ENCODE measurements around the gene CCDC77.

Gene CCDC77

DNA sequence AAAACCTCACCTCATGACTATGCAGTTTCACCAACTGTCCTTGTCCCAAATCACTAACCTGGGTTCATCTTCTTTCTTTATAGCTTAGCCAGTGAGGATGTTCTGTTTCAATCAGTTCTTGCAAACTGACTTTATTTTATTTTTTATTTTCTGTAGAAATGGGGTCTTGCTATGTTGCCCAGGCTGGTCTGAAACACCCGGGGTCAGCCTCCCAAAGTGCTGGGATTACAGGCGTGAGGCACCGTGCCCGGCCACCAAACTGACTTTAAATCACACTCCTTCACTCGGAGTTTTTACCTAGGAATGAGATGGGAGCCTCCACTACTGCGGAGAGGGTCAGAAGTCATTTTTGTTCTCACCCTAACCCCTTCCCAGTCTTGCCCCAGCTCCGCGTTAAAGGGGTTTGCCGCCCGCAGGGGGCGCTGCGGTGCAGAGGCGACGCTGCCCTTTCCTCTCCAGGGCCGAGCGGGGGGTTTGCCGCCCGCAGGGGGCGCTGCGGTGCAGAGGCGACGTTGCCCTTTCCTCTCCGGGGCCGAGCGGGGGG is 51.3 kb downstream of the CCDC77 start:
- no peak for DNase-seq (ENCODE audit: low spot score)

DNA sequence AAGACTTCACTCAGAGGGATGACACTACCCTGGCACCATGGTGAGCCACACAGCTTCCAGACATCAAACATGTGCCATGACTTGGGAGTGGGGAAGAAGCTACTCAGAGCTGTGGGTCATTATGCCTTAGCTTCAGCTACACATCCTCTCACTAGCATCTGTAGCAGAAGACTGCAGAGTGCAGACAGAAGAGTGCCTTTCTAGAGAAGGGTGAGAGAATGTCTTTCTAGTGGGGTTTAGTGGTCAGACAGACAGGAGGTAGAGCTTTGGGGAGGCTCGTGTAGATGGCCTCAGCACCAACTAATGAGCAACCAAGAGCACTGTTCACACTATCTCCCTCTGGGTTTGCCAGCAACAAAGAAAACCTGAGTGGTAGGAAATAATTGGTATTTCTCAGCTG is 53.4 kb downstream of the CCDC77 start:
- DNase-seq (ENCODE audit: low spot score): no peak

DNA sequence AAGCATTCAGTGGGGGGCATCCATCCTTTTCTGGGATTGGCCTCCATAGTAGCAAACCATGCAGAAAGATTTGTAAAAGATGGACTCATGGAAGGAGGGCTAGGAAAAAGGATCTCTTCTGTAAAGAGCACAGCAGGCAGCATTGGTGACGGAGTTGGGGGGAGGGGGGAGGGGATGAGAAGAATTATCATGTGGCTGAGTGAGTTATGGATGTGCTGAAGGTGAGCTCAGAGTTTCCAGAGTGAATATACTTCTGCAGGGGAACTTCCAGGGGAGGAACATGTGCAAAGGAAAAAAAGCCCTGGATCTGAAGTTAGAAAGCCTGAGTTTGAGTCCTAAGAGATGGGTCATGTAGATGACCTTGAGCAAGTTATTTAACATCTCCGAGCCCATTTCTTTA is 54.4 kb downstream of the CCDC77 start:
- no peak for DNase-seq (ENCODE audit: low spot score)

DNA sequence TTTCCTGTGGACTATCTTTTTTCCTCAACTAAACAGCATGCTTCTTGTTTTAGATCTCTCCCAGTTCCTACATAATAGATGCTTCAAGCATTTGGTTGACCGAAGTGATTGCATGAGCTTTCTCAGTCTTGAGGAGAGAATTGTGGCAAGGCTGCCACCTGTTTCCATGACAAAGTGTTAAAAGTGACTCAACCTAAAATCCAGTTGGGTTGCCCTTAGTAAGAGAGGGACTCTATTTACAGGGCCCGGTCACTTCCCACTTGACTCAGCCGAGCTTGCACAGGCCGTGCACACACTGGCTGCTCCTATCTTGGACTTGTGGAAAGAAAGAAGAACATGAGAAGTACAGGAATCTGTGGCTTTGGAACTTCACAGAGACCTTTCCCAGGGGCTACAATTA is 56.2 kb downstream of the CCDC77 start:
- DNase-seq (ENCODE audit: low spot score): no peak

DNA sequence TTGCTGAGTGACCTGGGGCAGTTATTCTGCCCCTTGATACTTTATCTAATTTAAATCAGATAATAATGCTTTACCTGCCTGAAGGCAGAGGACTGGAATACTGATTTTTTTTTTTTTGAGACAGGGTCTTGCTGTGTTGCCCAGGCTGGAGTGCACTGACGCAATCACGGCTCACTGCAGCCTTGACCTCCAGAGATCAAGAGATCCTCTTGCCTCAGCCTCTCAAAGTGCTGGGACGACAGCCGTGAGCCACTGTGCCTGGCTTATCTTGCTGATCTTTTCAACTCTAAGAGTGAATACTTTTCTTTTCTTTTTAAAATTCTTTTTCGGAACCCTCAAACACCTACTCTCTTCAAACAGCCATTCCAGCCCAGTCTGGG is 57.6 kb downstream of the CCDC77 start:
- DNase-seq (ENCODE audit: low spot score): no peak

DNA sequence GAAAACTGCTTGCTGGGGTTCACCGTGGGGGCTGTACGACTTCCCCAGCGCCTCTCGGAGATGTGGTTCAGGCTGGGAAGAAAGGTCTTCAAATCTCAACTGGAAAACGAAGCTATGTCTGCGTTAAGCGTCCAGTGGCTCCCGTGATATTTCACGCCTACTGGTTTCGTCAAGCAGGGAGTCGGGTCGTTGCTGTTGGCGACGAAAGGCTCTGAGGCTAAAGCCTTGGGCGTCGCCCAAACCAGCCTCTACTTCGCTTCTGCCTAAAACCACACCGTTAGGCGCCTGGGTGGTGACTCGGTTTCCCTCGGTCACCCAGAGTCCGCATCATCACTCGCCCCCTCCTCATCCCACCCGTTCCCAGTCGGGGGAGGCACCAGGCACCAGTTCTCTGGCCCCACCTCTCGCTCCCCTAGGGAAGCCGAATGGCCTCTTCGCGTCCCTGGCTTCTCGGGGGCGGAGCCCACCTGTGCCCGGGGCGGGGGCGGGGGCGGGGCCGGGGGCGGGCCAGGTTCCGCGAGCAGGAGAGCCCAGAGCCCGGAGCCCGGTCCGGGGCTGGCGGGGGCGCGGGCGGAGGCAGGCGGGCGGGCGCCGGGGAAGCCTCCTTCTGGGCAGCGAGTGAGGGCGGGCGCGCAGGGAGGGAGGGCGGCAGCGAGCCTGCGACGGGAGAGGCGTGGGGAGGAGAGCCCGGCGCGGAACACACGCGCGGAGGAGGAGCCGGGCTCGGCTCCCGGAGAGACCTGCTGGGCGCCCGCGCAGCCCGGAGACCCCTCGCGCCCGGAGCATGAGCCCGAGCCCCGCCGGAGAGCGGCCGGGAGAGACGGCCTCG is 58.2 kb downstream of the CCDC77 start, which contains the start of gene B4GALNT3:
Gene B4GALNT3, plus strand, starts transcription at position 510 of the 829 bp plus-strand sequence. CDS start 438 bp downstream, outside the sequence.
- peak; percentile 88 for DNase-seq (ENCODE audit: low spot score)

DNA sequence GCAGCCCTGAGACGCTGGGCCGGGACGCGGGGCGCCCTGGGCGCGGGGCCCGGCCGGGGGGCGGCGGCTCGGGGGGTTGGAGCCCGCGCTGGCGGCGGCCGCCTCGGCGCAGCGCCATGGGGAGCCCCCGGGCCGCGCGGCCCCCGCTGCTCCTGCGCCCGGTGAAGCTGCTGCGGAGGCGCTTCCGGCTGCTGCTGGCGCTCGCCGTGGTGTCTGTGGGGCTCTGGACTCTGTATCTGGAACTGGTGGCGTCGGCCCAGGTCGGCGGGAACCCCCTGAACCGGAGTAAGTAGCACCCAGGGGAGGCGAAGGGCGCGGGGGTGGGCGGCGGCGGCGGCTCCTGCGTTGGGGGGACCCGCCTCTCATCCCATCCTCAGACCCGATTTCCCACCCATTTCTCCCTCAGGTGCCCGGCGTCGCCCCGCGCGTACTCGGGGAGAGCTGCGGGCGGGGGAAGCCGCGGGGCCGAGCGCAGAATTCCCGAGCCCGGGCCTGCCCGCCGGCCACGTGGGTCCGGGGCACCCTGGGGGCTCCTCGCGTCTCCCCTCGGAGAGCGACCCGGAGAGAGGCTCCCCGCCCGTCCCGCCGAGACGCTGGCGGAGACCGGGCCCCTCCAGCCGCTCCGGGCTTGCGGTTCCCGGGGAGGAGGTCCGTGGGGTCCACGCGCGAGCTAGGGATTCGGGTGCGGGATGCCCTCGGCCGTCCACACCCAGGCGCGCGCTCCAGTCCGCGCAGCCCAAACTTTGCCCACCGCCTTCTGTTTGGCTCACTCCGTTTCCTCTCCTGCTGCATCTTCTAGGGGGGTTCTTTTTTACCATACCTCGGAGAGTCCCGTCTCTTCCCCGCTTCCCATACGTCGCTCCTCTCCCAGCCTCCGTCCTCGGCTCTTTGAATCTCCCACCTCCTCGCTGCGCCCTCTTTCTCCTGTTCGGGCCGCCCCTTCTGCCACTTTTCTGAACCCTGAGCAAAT is 59.1 kb downstream of the CCDC77 start:
- peak; percentile 37 for DNase-seq (ENCODE audit: low spot score)

DNA sequence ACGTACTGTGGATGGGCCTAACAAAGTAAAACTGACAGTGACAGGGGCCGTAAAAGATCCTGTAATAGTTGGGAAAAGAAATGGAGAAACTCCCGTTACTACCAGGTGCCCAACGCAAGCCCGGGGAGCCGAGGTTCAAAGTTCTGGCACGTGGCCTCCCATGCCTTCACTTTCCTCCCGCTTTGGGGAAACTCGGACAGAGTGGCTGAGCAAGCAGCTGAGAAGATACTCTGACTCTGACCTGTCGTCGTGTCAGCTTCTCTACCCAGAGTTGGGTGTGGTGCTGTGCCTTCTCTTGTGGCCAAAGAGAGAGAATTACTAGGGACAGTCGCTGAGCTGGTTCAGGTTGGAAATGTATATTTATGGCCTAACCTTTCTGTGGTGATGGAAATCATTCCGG is 60.0 kb downstream of the CCDC77 start:
- no peak for DNase-seq (ENCODE audit: low spot score)

DNA sequence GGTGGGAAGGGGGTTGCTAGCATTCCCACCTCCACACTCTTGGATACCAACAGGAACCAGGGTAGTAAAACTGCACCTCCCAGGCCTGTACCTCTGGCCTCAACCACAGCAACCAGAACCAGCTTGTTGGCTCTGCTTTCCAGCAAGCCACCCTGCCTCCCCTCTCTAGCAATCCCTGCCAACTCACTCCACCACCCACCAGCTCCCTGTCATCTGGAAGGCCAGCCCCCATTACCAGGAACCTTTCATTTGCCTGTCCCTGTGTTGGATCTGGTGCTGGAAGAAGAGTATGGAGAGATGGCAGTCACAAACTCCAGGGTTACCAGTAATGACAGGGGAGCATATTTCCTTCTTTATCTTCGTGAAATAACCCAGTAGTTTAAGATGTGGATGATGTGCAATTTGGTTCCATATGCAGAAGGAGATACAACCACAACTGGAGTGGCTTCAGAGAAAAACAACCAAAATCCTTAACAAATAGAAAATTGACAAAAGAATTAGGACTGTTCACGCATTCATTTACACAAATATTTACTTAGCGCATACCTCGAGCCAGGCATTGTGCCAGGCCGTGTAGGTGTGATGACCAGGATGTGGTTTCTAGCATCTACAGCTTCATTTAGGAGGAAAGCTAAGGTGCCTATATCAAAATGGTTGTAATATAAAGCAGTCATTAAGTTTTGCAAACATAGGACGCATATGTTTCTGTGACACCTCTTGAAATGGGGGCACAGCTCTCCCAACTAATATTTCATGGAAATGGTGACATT is 61.7 kb downstream of the CCDC77 start:
- no peak for DNase-seq (ENCODE audit: low spot score)

DNA sequence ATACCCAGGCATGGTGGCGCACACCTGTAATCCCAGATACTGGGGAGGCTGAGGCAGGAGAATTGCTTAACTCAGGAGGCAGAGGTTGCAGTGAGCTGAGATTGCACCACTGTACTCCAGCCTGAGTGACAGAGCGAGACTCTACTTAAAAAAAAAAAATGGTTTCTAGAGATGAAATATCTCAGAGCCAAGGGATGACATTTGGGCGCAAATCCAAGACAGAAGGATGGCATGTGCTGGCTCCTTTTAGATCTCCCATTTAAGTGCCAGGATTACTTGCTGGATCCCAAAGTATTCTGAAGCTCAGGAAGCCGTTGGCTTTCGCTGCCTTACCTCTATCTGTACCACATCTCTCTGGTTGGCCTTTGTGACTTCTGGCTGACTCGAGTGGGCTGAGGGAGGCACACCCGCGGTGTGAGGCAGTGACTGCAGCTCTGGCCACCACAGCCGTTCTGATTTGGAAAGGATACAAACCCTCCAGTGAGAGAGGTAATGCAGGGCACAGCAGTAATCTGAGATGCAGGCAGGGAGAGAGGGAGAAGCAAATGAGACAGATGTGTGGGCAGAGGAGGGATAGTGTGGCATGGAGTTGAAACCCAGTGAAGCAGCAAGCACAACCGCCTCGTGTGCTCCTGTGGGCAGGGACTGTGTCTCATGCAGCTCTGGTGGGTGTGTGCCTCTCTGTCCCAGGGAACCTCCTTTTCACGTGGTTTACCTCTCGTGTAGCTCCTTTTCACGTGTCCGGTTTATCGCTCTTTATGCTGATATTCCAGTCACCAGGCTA is 63.2 kb downstream of the CCDC77 start:
- no peak for DNase-seq (ENCODE audit: low spot score)

DNA sequence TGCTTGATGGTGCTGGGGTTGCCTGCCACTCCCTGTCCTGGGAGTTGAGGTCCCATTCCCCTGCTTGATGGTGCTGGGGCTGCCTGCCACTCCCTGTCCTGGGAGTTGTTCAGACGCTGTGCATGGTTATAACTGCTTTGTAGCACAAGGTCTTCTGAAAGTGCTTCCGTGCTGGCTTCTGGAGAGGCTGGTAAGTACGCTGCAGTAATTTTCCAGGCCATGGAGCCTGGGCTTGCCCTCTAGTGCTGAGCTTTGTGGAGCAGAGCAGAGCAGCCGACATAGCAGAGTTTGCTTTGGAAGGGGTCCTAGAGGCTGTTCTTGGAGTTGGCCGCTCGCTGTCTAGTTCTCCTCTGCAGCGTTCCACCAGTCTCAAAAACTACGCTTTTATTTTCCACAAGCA is 64.6 kb downstream of the CCDC77 start:
- no peak for DNase-seq (ENCODE audit: low spot score)

DNA sequence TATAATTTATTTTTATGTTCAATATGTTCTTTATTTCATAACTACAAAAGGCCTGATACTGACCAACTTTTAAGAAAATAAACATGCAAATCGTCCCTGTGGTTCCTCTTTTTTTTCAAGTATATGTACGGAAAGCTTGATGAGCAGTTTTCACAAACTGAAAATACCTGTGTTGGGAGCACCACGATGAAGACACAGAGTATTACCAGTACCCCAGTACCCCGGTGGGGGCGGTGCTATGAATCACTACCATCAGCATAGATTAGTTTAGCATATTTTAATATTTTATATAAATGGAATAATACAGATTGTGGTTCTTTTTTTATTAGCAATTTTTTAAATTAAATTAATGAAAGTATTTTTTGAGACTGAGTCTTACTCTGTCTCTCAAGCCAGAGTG is 65.3 kb downstream of the CCDC77 start:
- no peak for DNase-seq (ENCODE audit: low spot score)

DNA sequence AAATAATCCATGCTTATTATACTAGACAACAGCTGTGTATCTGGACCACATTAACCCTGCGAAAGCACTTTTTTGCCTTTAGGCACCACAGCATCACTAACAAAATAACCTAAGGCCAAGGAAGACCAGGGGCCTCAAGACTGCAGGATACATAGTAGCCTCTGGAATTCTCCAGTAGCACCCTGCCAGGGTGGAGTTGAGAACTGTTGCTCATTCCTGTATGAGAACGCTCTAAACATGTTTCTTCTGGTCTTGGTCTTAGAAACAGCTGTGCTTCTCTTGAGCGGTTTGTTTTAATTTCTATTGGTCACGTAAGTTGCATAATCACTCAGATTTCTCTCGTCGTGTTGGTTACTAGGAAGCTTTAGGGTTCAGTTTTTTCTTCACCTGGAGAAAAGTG is 66.1 kb downstream of the CCDC77 start:
- no peak for DNase-seq (ENCODE audit: low spot score)

DNA sequence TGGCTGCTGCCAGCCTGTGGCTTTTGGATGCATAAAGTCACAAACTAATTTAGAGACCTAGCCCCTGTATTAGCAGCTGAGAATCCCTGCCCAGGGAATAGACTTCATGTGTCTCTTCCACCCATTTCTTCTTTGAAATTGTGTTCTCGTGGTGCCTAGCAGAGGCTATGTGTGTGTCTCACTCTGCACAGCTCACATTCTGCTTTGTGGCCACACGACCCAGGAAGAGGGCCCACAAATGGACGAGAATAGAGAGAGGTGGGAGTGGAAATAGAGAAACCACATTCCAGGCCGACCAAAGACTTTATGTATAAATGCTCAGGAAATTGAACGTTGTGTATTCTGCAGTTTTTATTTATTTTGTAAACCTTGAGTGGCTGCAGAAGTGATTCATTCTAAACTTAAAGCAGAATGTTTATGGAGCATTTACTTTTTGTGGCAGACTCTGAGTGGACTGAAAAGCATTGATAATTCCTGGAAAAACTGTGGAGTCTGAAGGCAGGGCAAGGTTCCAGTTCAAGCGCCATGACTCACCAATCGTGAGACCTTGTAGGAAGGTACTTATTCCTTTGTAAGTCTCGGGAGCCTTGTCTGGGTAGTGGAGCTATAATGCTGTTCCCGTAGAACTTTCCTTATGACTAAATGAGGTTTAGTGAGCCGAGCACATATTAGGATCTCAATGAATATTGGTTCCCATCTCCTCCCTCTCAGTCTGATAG is 67.4 kb downstream of the CCDC77 start:
- no peak for DNase-seq (ENCODE audit: low spot score)

DNA sequence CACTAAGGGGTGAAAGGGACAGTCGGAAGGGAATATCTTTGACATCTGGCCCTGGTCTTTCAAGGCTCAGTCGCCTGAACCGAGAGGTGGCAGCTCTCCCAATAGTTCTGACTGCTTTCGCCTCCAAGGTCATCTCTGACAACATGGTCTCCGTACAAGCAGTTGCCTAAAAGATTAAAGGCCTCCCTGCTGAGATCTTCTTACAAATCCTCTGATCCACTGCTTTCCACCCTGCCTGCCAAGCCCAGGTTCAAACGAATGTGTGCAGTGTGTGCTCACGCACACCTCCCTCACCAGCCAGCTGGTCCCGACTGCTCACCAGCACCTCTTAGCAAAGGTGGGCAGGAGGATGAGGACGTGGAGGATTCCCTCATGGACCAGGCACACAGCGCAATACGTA is 68.7 kb downstream of the CCDC77 start:
- no peak for DNase-seq (ENCODE audit: low spot score)

DNA sequence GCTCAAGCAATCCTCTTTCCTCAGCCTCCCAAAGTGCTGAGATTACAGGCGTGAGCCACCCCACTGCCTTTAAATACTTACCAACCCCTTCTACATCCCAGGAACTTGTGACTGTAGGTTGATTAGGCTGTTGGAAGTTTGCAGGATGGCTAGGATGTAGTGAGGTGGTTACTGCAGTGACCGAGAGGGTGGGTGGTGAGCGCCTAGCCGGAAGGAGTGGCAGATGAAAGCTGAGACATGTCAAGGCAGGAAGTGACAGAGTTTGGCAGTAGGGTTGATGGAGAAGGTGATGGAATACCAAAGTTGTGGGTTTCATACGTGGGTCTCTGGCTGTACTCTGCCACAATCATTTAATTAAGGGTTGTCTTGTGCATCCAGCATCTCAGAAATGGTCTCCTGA is 71.8 kb downstream of the CCDC77 start:
- DNase-seq (ENCODE audit: low spot score): no peak

DNA sequence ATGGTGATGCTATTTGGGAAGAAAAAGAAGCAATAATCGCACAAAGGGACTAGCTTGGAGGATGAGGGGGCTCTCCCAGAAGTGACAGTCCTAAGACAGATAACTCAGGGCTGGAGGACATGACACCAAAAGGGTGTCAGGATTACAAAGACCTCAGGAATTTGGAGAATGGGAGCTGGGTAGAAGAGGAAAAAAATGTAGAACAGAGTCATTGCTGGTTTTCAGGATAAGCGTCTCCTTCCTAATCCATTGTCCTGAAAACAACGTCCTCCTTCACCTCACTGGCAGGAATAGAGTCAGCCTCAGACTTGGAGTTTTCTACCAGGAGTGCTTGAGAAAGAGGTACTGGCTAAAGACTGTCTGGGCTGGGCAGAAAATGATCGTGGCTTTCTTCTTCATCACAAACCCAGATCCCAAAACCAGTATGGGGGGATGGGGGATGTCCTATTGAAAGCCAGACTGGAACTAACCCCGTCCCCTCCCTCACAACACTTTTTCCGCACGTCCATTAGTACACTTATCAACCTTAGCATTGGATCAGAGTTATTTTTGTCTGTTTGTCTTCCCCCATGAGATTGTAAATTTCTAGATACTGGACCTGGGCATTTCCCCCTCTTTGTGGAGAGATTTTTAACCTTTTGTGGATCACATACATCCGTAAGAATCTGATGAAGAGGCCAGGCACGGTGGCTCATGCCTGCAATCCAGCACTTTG is 72.6 kb downstream of the CCDC77 start:
- no peak for DNase-seq (ENCODE audit: low spot score)

DNA sequence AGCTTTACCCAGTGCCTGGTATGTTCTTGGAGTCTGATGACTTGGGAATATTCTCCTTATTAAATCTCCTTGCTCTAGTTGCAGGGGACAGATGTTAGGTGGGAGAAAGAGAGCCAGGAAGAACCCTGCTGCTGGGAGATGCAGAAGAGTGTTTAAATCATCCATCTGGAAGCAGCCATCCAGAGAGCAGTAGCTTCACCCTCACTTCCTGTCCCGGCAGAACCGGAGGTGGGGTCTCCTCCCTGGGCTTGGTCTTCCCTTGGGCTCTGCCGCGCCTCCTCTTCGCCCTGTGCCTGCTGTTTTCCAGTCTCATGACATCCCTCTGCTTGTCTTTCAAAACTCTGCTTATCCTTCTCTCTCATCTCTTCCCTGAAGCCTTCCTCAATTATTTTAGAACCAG is 73.8 kb downstream of the CCDC77 start:
- DNase-seq (ENCODE audit: low spot score): no peak

DNA sequence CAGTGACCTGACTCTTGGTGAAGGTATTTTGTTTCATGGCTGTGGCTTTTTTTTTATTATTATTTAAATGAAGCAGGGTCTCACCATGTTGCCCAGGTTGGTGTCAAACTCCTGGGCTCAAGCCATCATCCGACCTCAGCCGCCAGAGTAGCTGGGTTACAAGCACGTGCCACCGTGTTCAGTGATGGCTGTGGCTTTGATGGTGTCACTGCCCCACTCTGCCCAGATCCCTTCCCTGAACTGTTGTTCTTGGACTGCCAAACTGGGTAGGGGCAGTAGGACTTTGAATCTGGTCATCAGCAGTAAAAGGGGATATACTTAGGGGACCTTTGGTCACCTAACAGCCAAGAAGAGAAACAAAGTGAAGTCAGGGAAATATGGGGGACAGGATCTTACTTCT is 77.7 kb downstream of the CCDC77 start:
- DNase-seq (ENCODE audit: low spot score): no peak

Measured in HuH-7 (cell line).